NCI-H510A treated with DMSO at 0.1 percent for 48 hours (cell line): ENCODE data around the gene CCNT2.
"Not testable (repeated sequence)": the region's sequence is repeated elsewhere in the genome, so short reads cannot be mapped to it uniquely, and the experiment has no call there.

Experiments used
- DNase-seq: peaks from one replicate; lab custom pipeline; 2025; lab: John Stamatoyannopoulos, UW

Gene CCNT2

DNA sequence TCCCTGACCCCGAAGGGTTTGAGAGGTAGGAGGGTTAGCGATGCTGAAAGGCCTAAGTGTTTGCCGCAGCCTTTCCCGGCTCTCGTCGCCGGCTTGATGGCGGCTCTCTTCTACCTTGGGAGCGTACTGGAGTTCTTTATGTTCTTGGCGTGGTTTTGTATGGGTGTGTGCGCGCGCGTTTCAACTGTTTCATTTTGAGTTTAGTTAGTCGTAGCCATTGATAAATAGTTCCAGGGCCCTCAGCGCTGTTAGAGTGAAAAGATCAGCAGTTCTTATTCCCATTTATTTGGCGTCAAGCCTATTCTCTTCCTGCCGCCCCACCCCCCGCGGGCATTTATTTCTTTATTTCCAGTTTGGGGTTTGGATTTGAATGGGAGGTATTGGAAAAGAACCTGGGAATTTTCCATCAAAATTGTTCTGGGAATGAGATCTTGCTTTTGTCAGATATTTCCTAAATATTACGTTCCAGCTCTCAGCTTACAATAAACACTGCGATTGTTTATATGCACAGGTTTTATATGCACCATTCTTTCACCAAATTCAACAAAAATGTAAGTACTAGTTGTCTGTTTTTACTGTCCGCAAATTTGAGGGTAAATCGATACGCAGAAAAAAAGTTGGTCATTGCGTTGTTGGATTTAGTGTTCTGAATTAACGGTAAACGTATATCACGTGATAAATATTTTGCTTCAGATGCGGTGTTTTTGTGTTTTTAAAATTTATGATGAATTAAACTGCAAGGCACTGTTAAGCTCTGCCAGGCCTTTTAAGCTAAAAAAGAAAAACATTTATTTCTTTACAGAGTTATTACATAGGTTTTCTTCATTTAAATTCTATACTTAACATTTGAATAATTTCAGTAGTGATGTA is 954 bp downstream of the CCNT2 start:
- peak; percentile 57 for DNase-seq

DNA sequence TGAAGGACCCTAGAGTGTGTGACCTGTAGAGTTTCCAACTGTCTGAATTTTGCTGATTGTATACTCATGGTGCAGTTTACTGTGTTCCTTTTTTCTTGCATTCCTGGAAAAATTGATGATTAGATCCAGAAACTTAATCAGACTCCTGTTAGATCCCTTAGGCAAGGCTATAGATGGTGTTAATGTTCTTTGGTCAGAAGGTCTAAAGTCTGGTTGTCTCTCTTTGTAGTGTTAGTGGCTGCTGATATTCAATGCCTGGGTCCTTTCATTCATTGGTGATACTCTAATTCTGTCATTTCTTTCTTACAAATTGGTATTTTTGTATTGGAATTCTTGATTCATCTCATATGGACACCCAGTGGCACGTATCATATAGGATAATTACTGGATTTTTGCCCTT is 6.3 kb downstream of the CCNT2 start:
- no peak for DNase-seq

DNA sequence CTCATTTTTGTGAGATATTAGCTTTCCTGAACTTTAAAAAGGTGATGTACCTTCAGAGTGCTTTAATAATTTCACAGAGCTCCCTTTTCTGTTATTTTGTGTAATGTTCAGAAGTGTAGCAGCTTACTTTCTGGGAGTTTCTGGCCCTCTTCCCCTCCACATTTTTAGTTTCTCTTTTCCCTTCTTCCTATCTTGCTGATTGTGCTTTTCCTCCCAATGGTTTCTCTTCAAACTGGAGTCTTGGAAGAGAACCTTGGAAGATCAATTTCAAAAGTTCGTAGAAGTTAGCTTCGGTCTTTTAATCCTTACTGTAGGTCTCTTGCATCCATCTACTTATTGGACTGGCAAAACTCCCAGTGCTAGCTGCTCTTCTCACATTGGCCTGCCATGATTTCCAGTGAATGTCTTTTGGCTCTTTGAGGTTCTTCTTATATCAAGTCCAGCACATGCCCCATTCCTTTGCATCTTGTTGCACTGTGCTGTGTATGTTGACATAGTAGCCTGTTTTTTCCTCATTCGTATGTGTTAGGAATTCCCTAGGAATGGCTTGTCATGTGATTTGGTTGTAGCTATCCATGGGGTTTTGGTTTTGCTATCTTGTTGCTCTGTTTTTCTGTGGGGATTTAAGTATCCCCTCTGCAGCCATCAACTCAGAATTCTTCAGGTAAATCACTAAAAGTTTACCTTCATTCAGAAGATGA is 7.8 kb downstream of the CCNT2 start:
- no peak for DNase-seq

DNA sequence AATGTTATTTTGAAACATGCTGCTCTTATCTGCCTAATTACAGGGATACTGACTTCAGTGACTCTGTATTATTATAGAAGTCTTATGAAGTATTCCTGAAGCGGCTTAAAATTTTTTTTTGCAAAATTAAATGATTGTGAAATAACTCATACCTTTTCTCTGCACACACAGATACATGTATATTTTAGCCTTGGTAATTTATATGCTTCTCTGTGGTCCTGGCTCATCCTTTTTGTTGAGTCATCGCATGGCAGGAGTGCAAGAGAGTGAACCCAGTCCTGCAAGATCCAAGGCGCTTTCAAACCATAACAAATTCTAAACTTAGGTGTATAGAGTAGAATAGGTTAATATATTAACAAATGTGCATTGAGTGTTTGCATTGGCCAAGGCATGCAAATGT is 8.6 kb downstream of the CCNT2 start:
- DNase-seq: no peak

DNA sequence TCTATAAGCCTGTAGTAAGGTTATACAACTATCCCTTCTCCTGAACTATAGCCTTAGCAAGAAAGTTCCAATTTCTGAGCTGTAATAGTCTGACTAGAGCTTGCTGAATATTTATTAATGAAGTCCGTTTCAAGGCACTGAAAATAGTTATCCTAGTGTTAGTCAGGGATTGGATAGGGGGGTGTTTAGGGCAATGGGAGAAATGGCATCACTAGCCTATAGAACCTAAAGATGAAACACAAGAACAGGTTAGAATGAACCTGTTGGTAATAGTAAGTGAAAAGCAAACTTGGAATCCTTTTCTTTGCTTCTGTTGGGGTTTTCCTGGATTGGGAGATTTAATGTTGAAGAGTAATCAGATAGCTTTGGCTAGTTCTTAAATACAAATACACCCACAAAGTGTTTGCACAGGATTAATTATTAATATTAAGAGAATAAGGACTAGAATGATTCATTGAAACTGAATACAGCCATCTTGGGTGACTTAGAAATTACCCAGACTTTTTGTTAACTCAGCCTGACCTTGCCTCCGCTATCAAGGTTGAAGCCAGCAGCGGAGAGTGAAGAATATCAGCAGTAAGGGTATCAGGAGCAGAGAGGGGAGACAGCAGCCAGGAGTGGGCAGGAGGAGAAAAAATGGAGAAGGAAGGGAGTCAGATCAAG is 14.4 kb downstream of the CCNT2 start:
- no peak for DNase-seq

DNA sequence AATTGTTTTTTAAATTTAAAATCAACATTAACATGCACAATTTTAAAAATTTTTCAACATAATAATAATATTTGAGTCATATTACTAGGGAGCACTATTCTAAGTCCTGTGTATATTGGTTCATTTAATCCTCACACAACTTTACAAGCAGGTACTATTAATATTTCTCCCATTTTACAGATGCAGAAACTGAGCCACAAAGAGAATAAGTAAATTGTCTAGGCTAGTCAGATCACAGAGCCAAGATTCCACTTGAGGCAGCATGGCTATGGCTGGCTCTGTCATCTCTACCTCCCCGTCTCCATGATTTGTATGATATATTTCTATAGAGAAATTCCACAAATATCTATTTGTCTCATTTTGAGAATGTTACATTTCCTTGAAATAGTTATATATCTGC is 15.1 kb downstream of the CCNT2 start:
- no peak for DNase-seq

DNA sequence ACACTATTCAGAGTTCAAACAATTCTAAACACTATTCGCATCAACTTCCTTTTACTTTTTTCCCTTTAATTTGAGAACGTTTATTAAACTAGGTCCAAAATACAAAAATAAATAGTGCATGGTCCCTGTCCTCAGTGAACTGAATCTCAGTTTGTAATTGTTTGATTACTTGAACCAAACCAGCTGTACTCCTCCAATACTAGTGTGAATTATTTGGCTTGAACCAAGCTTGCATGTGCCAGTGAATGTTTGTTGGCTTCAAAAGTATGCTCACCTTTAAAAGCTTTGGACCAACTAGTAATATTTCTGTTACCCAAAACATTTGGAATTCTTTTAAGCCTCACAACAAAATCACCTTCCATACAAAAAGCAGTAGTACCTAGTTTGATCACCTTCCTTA is 15.5 kb downstream of the CCNT2 start:
- DNase-seq: no peak

DNA sequence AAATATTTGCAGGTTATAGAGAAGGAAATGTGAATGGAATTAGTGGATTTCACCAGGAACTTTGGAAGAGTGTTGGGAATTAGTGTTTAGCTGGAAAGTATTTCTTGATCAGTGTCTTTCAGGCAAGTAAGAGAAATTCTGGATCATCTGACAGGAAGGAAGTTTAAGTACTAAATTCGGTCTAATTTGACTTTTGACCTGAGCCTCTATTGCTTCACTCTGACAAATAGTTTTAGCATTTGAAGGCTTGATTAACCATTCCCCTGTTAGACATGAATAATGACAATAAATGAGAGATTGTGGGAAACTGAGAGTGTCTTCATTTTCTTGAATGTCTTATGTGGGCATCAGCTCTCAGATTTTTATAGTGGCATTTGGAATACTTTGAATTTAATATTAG is 16.0 kb downstream of the CCNT2 start:
- no peak for DNase-seq

DNA sequence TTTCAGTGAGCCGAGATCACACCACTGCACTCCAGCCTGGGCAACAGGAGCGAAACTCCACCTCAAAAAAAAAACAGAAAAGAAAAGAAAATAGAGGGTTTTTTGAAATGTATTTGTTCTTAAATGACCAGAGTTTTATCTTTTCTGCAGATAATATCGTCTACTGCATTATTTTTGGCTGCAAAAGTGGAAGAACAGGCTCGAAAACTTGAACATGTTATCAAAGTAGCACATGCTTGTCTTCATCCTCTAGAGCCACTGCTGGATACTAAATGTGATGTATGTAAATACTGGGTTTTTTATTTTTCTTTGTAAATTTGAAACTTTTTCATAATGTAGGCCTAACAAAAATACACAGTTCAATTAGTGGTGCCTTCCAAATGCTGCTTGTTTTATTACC is 18.1 kb downstream of the CCNT2 start:
- DNase-seq: no peak

DNA sequence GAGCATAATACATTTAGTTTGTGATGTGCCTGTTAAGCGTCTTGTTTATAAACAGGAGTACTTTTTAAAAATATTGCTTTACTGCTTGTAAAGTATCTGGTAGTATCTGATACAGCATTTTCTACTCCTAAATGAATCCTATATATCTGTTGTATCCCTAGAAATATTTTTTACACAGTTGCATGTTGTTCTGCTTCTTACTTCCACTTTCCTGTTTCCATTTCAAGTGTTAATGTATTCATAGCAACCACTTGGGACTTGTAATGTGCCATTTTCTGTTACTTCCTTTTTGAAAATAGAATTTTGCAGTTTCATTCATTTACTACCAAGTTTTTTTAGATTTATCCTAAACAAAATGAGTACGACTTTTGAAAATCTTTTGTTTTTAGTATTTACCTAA is 24.9 kb downstream of the CCNT2 start:
- DNase-seq: no peak

DNA sequence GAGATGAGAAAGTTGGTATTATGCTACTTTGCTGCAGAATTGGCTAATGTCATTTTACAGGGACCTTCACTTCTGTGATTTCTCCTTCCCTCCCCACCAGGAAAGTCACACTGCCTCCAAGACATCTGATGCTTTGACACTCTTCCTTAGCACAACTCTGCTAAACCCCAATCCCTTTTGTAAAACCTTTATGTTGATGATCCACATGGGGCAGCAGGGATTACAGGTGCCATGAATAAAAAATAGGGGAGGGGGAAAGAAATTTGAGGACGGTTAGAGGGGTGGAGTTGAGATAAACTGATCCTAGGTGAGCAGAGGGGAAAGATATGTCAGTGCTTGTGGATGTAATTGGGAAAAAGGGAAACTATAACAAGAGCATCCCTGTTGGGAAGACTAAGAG is 26.4 kb downstream of the CCNT2 start:
- DNase-seq: no peak

DNA sequence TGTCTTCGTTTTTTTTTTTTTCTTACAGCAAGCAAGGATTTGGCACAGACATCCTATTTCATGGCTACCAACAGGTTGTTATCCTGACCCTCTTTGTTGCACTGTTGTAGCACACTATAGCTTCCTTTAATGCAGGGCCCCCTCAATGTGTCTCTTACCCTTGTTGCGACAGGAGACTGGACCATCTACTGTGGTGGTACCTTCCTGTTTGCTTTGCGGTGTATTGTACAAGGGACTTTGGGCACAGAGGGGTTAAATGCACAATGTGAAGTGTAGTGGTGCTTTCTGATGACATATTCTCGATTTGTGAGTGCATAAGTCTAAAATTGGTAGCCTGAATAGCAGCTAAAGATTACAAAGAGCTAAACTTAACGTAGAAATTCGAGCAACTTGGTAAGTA is 27.5 kb downstream of the CCNT2 start:
- no peak for DNase-seq

DNA sequence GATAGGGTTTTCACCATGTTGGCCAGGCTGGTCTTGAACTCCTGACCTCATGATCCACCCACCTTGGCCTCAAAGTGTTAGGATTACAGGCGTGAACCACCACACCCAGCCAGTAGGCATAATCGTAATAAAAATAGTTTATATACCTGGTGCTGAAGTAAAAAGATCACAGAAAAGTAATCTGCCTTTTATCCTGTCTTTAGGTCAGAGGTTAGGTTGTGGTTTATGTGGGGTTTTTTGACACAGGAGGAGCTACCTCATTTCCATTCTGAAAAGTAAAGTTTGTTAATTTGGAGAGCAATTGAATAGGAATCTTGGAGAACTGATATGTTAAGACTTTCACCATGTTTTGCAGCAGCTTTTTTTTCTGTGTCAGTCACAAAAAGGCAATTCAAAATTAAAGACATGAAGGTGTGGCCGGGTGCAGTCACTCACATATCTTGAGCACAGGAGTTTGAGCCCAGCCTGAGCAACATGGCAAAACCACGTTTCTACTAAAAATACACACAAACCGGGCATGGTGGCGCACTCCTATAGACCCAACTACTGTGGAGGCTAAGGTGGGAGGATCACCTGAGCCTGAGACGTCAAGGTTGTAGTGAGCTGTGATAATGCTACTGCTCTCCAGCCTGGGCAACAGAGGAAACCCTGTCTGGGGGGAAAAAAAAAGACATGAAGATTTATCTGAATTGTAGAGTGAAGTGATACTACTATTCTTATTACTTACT is 31.5 kb downstream of the CCNT2 start:
- no peak for DNase-seq

DNA sequence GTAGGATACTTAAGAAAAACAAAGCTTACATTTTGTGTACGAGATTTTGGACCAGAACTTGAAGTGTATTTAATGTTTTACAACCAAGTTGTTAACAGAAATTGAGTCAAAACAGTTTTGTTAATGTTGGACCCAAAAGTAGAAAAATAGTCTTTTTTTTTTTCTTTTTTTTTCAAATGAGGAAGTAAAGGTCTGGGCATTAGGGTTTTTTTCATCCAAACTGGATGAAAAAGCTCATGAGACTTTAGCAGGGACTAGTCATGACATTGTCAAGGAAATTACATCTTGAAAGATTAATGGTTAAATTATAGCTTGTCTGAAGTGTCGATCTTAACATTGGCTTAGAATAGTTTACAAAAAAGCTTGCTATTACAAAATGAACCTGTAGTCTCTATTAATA is 32.3 kb downstream of the CCNT2 start:
- DNase-seq: no peak

DNA sequence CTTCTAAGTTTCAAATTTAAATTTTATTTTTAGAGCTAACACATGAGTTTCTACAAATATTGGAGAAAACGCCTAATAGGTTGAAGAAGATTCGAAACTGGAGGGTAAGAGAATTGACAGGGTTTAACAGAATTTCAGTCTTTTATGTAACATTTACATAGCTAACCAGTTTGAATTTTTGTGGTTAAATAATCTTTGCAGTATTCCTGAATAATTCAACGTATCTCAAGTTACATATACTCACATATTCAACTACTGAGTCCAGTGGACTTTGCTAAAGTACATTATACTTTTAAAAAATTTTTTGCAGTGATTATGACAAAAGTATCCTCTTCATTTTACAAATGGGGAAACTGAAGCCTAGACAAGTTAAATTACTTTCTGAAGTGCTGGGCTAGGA is 34.0 kb downstream of the CCNT2 start:
- DNase-seq: no peak

DNA sequence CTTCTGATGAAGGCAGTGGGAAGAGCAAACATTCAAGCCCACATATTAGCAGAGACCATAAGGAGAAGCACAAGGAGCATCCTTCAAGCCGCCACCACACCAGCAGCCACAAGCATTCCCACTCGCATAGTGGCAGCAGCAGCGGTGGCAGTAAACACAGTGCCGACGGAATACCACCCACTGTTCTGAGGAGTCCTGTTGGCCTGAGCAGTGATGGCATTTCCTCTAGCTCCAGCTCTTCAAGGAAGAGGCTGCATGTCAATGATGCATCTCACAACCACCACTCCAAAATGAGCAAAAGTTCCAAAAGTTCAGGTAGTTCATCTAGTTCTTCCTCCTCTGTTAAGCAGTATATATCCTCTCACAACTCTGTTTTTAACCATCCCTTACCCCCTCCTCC is 35.4 kb downstream of the CCNT2 start:
- DNase-seq: no peak

DNA sequence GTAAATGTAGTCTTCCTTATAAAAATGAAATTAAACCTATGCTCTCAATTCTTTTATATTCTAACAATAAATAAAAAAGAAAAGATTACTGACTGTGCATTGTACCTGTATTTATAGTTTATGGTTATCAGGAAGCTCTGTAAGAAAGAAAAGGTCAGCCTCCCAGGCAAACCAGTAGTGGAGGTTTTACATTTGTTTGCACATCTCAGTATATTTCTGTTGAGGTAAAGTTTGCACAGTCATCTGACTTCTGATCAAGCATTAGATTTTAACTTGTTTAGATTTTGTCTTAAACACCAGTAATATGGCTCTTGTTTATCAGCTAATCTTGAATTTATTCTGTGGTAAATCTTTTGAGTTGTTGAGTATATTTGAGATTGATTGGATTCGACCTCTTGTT is 37.1 kb downstream of the CCNT2 start:
- DNase-seq: no peak

DNA sequence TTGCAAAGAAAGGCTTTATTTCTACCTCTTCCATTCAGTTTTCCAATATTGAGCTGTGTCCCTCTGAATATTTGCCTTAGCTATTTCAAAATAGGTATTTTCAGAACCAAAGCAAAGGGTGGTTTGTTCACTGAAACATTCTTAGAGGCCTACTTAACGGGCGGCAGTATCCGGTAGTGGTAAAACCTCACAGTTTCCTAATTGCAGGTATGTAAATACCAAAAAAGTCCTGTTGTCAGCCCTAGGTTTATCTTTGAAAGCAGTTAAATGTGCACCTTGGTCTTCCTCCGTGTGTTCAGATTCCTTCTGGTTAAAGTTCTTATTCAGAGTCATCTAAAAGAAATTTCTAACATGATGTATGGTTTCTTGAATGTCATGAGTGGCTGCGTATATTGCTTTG is 38.9 kb downstream of the CCNT2 start:
- DNase-seq: no peak

DNA sequence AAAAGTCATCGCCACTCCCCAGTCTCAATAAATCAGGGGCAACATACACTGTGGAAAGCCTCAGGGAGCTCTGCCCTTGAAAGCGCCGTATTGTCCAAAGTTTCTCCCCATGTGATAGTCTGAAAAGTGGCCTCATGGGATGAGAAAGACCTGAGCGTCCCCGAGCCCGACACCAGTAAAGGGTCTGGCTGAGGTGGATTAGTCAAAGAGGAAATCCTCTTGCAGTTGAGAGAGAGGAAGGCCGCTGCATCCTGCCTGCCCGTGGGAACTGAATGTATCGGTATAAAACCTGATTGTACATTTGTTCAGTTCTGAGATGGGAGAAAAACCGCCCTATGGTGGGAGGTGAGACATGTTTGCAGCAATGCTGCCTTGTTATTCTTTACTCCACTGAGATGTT is 48.5 kb downstream of the CCNT2 start:
- DNase-seq: not testable (repeated sequence)

DNA sequence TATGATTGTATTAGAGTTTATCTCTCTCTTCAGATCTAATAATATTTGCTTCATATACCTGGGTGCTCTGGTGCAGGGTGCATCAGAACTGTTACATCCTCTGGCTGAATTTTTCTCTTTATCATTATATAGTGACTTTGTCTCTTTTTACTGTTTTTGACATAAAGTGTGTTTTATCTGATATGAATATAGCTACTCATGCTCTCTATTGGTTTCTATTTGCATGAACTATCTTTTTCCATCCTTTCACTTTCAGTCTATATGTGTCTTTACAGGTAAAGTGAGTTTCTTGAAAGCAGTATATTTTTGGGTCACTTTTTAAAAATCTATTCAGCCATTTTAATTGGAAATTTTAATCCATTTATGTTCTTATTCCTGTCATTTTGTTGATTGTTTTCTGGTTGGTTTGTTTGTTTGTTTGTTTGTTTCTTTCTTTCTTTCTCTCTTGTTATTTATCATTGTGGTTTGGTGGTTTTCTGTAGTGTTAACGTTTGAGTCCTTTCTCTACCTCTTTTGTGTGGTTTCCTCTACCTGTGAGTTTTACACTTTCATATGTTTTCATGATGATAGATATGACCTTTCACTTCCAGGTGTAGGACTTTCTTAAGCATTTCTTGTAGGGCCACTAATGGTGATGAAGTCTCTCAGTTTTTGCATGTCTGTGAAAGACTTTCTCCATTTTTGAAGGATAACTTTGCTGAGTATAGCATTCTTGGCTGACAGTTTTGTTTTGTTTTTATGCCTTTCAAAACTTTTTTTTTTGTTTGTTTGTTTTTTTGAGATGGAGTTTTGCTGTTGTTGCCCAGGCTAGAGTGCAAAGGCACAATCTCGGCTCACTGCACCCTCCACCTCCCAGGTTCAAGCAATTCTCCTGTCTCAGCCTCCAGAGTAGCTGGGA is 54.9 kb downstream of the CCNT2 start:
- DNase-seq: no peak

DNA sequence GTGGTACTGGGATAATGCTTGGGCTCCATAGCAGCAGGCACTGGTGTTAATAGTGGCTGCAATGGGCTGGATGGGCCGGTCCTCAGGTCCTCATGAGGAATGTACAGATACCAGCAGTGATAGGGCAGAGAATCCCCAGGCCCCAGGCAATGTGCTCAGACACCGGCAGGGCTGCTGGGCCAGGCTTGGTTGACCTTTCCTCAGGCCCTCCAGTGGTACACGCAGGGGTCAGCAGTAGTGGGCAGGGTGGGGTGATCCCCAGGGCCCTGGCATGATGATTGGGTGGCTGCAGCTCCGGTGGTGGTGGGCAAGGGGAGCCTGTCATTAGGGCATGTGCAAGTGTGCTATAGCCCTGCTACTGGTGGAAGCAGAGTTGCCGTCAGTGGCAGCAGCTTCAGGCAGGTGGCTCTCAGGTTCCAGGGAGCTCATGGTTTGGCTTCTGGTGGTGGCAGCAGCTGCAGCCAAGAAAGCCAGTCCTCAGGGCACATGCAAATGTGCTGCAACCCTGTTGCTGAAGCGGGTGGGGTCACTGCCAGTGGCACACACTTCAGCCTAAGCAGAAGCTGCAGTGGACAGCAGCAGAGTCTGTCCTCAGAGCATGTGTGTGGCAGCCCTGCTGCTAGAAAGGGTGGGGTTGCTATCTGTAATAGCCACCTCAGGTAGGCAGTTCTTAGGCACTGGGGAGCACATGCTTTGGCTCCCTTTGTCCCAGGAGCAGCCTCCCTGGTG is 56.8 kb downstream of the CCNT2 start:
- no peak for DNase-seq
